ENCODE measurements around the gene CIPC. TPM values are rescaled to one million over a fixed set of nuclear protein-coding genes. Genes with fewer than 3 reads are reported as not detected.
A peak's percentile ranks its signal among the peaks of the same experiment; 100 is the strongest.

Gene CIPC
- total RNA-seq, 2 experiments from 2014 or later: 14.4 to 15.1 TPM

GRCh38 chr14:77125281-77125801 lies 27.3 kb downstream of the CIPC start:
- no peak for DNase-seq
- H3K9me3 Mint-ChIP-seq: no peaks in the 10 kb centered on the region
- H3K4me1 Mint-ChIP-seq: peaks cover 36% of the 10 kb centered on the region
- no peak overlapping the region for H3K27ac Mint-ChIP-seq
- peaks cover 28% of the 10 kb centered on the region for H3K27me3 Mint-ChIP-seq
- ChIA-PET CTCF (interaction anchor here (1.1 kb wide), 1 partner anchor 14 kb away, joined by 3 read pairs; no protein-coding TSS in a partner anchor), POLR2A (no interaction called here)
- H3K4me3 Mint-ChIP-seq: peak overlapping the region; percentile 21
- H3K36me3 Mint-ChIP-seq (ENCODE audit: low read depth): no peaks in the 10 kb centered on the region

DNA sequence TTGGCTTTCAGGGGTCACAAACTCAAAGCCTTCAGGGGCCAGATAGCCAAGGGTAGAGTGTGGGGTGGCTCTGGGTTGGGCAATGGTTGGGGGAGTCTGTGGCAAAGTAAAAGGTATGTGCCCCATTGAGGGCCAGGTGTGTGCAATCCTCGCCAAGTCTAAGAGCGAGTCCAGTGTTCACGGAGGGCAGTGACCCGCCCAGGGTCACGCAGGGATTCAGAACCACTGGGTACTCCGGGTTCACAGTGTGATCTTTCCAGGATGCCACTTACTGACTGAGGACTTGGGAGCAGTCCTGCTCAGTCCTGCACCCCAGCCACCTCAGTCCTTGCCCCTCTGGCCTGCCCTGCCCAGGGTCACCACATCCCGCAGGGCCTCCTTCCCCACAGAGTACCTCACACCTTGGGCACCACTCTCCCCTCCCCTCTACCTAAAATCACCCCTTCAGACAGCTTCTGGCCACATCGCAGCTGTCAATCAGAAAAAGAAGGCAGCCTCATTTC lies 27.8 kb downstream of the CIPC start:
- ChIA-PET CTCF (interaction anchor here (1.1 to 1.2 kb wide), 2 partner anchors 13 to 14 kb away, joined by 3 read pairs; no protein-coding TSS in a partner anchor), POLR2A (no interaction called here)
- Mint-ChIP-seq H3K36me3 (ENCODE audit: low read depth) (no peaks in the 10 kb centered on the region), H3K9me3 (no peaks in the 10 kb centered on the region), H3K27me3 (peaks cover 28% of the 10 kb centered on the region), H3K4me3 (peak overlapping the region; percentile 21), H3K4me1 (peaks cover 31% of the 10 kb centered on the region), H3K27ac (no peak overlapping the region)
- no peak for DNase-seq

- DNase-seq: no peak
- peaks cover 29% of the 10 kb centered on the region for H3K27me3 Mint-ChIP-seq
- H3K36me3 Mint-ChIP-seq (ENCODE audit: low read depth): no peaks in the 10 kb centered on the region
- ChIA-PET CTCF (interaction anchor here (0.6 to 1.5 kb wide), 4 partner anchors 8 to 33 kb away, joined by 3 to 6 read pairs (median 4); no protein-coding TSS in a partner anchor), POLR2A (no interaction called here)
- no peak overlapping the region for H3K27ac Mint-ChIP-seq
- no peaks in the 10 kb centered on the region for H3K9me3 Mint-ChIP-seq
- peaks cover 24% of the 10 kb centered on the region for H3K4me1 Mint-ChIP-seq
- H3K4me3 Mint-ChIP-seq: no peak overlapping the region
These were observed 28.5 kb downstream of the CIPC start for GRCh38 chr14:77126461-77126990.

DNA sequence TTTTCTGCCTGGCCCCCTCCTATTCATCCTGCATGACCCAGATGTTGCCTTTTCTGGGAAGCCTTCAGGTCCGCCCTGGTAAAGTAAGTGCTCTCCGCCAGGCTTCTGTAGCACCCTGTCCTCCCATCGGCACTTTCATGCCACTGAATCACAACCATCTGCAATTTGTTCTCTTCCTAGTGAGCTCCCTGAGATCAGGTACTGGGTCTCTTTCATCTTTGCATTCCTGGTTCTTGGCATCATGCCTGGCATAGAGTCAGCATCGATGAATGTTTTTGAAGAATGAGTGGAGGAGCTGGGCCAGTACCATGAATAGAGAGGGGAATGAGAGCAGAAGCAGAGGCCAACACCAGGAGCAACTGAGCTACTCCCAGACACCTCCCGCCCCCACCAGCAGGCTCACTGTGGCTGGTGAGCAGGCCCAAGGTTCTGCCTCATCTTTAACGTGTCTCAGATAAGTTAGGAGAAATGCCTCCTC lies 30.4 kb downstream of the CIPC start:
- peaks cover 17% of the 10 kb centered on the region for H3K4me1 Mint-ChIP-seq
- no peak for DNase-seq
- no peaks in the 10 kb centered on the region for H3K36me3 Mint-ChIP-seq (ENCODE audit: low read depth)
- ChIA-PET POLR2A (no interaction called here), CTCF (no interaction called here)
- H3K9me3 Mint-ChIP-seq: no peaks in the 10 kb centered on the region
- no peak overlapping the region for H3K27ac Mint-ChIP-seq
- H3K27me3 Mint-ChIP-seq: peaks cover 37% of the 10 kb centered on the region
- no peak overlapping the region for H3K4me3 Mint-ChIP-seq

DNA sequence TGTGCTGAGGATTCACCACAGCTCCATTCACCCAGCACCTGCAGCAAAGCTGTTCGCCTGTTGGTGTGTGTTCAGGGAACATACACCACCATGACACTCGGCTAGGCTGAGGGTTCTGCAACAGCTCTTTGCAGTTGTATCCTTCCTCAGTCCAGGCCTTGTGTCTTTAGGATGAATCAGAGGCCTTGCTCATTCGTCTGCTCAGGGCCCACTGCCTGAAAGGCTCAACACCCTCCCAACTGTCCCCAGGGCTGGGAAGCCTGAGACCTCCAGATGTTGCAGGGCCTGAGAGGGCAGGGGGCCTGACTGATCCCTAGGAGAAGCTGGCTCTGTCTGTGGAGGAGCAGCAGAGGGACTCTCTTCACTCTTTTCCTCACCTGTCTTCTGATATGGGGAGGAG lies 32.3 kb downstream of the CIPC start:
- Mint-ChIP-seq H3K27ac (no peak overlapping the region), H3K27me3 (peaks cover 41% of the 10 kb centered on the region)

GRCh38 chr14:77131206-77131605 lies 33.1 kb downstream of the CIPC start:
- POLR2A ChIA-PET: no interaction called here
- Mint-ChIP-seq H3K4me1 (no peaks in the 10 kb centered on the region), H3K27me3 (peaks cover 33% of the 10 kb centered on the region), H3K4me3 (no peak overlapping the region), H3K9me3 (no peaks in the 10 kb centered on the region), H3K36me3 (ENCODE audit: low read depth) (no peaks in the 10 kb centered on the region), H3K27ac (no peak overlapping the region)
- CTCF ChIA-PET: interaction anchor here (1.2 kb wide), 1 partner anchor 20 kb away, joined by 3 read pairs; no protein-coding TSS in a partner anchor
- DNase-seq: no peak

More for the DNA sequence above, 32.3 kb downstream of the CIPC start:
- Mint-ChIP-seq H3K9me3 (no peaks in the 10 kb centered on the region), H3K4me3 (no peak overlapping the region), H3K4me1 (peaks cover 5% of the 10 kb centered on the region), H3K36me3 (ENCODE audit: low read depth) (no peaks in the 10 kb centered on the region)
- no peak for DNase-seq
- ChIA-PET CTCF (interaction anchor here (1.2 kb wide), 1 partner anchor 21 kb away, joined by 3 read pairs; no protein-coding TSS in a partner anchor), POLR2A (no interaction called here)

- no peaks in the 10 kb centered on the region for H3K36me3 Mint-ChIP-seq (ENCODE audit: low read depth)
- DNase-seq: no peak
- no peaks in the 10 kb centered on the region for H3K4me1 Mint-ChIP-seq
- H3K9me3 Mint-ChIP-seq: no peaks in the 10 kb centered on the region
- POLR2A ChIA-PET: no interaction called here
- CTCF ChIA-PET: interaction anchor here (0.5 kb wide), 1 partner anchor 38 kb away, joined by 4 read pairs; no protein-coding TSS in a partner anchor
- no peak overlapping the region for H3K4me3 Mint-ChIP-seq
- peaks cover 35% of the 10 kb centered on the region for H3K27me3 Mint-ChIP-seq
- no peak overlapping the region for H3K27ac Mint-ChIP-seq
These were observed 33.9 kb downstream of the CIPC start for GRCh38 chr14:77131871-77132486.

GRCh38 chr14:77133720-77134338 lies 35.8 kb downstream of the CIPC start:
- ChIA-PET POLR2A (interaction anchor here (1.0 kb wide), 1 partner anchor 20 kb away, joined by 5 read pairs; no protein-coding TSS in a partner anchor), CTCF (interaction anchor here (0.6 to 1.0 kb wide), 3 partner anchors 10 to 429 kb away, joined by 3 read pairs; no protein-coding TSS in a partner anchor)
- Mint-ChIP-seq H3K27ac (no peak overlapping the region), H3K36me3 (ENCODE audit: low read depth) (no peaks in the 10 kb centered on the region), H3K9me3 (no peaks in the 10 kb centered on the region), H3K4me1 (no peaks in the 10 kb centered on the region), H3K27me3 (peaks cover 47% of the 10 kb centered on the region), H3K4me3 (no peak overlapping the region)
- peak; percentile 84 for DNase-seq

DNA sequence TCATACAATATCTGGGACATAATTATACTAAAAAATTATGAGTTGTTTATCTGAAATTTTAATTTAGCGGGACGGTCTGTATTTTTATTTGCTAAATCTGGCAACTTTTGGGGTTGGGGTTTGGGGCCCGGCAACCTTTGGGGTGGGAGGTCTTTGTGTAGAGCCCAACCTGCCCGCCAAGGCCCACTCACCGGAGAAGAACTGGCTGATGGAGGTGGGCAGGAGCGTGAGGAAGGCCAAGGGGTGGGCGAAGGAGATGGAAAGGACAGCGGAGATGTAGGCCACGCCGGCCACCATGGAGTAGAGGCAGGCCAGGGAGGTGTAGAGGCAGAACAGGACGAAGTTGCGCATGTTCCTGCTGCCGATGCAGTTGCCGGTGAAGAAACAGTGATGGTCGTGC lies 41.0 kb downstream of the CIPC start:
- Mint-ChIP-seq H3K27ac (no peak overlapping the region), H3K4me3 (no peak overlapping the region), H3K9me3 (no peaks in the 10 kb centered on the region), H3K36me3 (ENCODE audit: low read depth) (no peaks in the 10 kb centered on the region), H3K27me3 (peaks cover 63% of the 10 kb centered on the region), H3K4me1 (peaks cover 16% of the 10 kb centered on the region)
- DNase-seq: no peak
- CTCF ChIA-PET: interaction anchor here (1.3 kb wide), 1 partner anchor 13 kb away, joined by 3 read pairs; no protein-coding TSS in a partner anchor
- POLR2A ChIA-PET: no interaction called here

DNA sequence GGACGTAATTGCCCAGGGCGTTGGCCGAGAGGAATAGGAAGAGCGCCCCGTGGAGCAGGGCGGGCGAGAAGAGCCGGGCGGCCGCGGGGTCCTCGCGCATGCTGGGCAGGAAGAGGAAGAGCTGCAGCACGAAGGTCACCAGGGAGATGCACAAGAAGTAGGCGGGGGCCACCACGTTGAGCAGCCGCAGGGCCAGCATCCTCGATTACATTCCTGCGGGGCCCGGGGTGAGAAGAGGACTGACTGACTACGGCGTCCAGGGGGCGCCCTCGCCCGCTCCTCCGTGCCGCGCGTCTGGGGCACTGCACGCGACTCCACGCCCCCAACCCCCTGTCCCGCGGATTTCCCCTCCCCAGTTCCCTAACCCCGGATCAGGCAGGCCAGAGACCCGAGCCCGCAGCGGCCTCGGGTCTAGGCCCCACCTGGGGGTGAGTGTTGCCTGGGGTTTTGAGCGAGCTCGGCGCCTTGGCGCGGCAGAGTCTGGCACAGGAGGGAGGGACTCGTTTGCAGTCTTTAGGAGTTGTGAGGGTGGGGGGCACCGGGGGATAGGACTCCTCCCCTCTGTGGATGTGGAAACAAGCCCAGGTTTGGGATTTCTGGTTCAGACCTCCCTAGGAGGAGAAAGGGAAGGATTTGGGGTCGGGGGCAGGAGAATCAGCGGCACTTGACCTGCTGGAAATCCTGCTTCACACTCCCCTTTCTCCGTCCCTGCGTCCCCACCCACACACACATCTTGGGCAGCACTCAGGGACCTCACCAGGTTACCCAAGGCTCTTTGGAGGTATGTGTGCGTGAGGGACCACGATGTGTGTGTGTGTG lies 41.7 kb downstream of the CIPC start:
- Mint-ChIP-seq H3K4me1 (peaks cover 16% of the 10 kb centered on the region), H3K9me3 (no peaks in the 10 kb centered on the region), H3K36me3 (ENCODE audit: low read depth) (no peaks in the 10 kb centered on the region), H3K4me3 (no peak overlapping the region), H3K27ac (no peak overlapping the region), H3K27me3 (peaks cover 67% of the 10 kb centered on the region)
- POLR2A ChIA-PET: no interaction called here
- peak; percentile 55 for DNase-seq
- CTCF ChIA-PET: interaction anchor here (0.6 to 1.3 kb wide), 2 partner anchors 14 to 1670 kb away, joined by 3 to 4 read pairs; no protein-coding TSS in a partner anchor

GRCh38 chr14:77140359-77141213 lies 42.5 kb downstream of the CIPC start:
- DNase-seq: no peak
- no peaks in the 10 kb centered on the region for H3K9me3 Mint-ChIP-seq
- POLR2A ChIA-PET: interaction anchor here (0.6 kb wide), 1 partner anchor 998 kb away, joined by 4 read pairs; no protein-coding TSS in a partner anchor
- H3K27me3 Mint-ChIP-seq: peaks cover 68% of the 10 kb centered on the region
- peak overlapping the region; percentile 39 for H3K4me3 Mint-ChIP-seq
- no peak overlapping the region for H3K27ac Mint-ChIP-seq
- no peaks in the 10 kb centered on the region for H3K36me3 Mint-ChIP-seq (ENCODE audit: low read depth)
- peaks cover 16% of the 10 kb centered on the region for H3K4me1 Mint-ChIP-seq
- CTCF ChIA-PET: interaction anchor here (0.6 to 1.3 kb wide), 3 partner anchors 15 to 1669 kb away, joined by 3 to 4 read pairs (median 3); no protein-coding TSS in a partner anchor
